Neural progenitor cell (in vitro differentiated cells): ENCODE measurements around the gene MBD4. TPM values are rescaled to one million over a fixed set of nuclear protein-coding genes. Genes with fewer than 3 reads are reported as not detected.

Experiments
- DNase-seq: peaks from one replicate; pipeline ENCODE4 v3.0.0-alpha.2; 2016; ENCODE audit warnings: low spot score
- H2AFZ ChIP-seq: fragments of 200-600 bp; sonication (generic); replicated peaks from 2 replicates; pipeline ENCODE4 v1.6.1; 2016; ENCODE audit warnings: antibody characterized with exemption
- H3F3A ChIP-seq: fragments of 200-600 bp; sonication (generic); 2 replicates; pipeline ENCODE4 v1.6.1; 2016; ENCODE audit warnings: antibody characterized with exemption, low read depth
- H3K27ac ChIP-seq: fragments of 200-600 bp; sonication (generic); 2 replicates; pipeline ENCODE4 v1.5.1; 2016; ENCODE audit warnings: mild to moderate bottlenecking
- H3K27me3 ChIP-seq: fragments of 200-600 bp; sonication (generic); 2 replicates; pipeline ENCODE4 v1.6.1; 2016; ENCODE audit warnings: mild to moderate bottlenecking, moderate library complexity
- H3K36me3 ChIP-seq: fragments of 200-600 bp; sonication (generic); 2 replicates; pipeline ENCODE4 v1.5.1; 2016
- H3K4me1 ChIP-seq: fragments of 200-600 bp; sonication (generic); 2 replicates; pipeline ENCODE4 v1.6.1; 2016; ENCODE audit warnings: mixed run types
- H3K4me2 ChIP-seq: fragments of 200-600 bp; sonication (generic); 2 replicates; pipeline ENCODE4 v1.6.1; 2016
- H3K4me3 ChIP-seq: fragments of 200-600 bp; sonication (generic); 2 replicates; pipeline ENCODE4 v1.5.1; 2016
- H3K79me2 ChIP-seq: fragments of 200-600 bp; sonication (generic); 2 replicates; pipeline ENCODE4 v1.6.1; 2016; ENCODE audit warnings: low read depth
- H3K9ac ChIP-seq: fragments of 200-600 bp; sonication (generic); 2 replicates; pipeline ENCODE4 v1.6.1; 2016
- H3K9me3 ChIP-seq: fragments of 200-600 bp; sonication (generic); 2 replicates; pipeline ENCODE4 v1.5.1; 2016; ENCODE audit warnings: low read depth
- H4K20me1 ChIP-seq: fragments of 200-600 bp; sonication (generic); 2 replicates; pipeline ENCODE4 v1.6.1; 2016; ENCODE audit warnings: low read depth
- H3K27ac Mint-ChIP-seq: 3 replicates; pipeline ENCODE4 v1.8.0; 2021; ENCODE audit warnings: mixed read lengths
- H3K27me3 Mint-ChIP-seq: 2 replicates; pipeline ENCODE4 v1.8.0; 2022; ENCODE audit warnings: low read depth, mild to moderate bottlenecking, inconsistent platforms, moderate library complexity, mixed read lengths; ENCODE audit not compliant: insufficient read depth
- H3K36me3 Mint-ChIP-seq: 3 replicates; pipeline ENCODE4 v1.8.0; 2021; ENCODE audit warnings: mixed read lengths
- H3K4me1 Mint-ChIP-seq: 3 replicates; pipeline ENCODE4 v1.8.0; 2021; ENCODE audit warnings: mixed read lengths
- H3K4me3 Mint-ChIP-seq: 3 replicates; pipeline ENCODE4 v1.8.0; 2021; ENCODE audit warnings: mild to moderate bottlenecking, moderate library complexity, mixed read lengths
- H3K9me3 Mint-ChIP-seq: 3 replicates; pipeline ENCODE4 v1.8.0; 2020; ENCODE audit warnings: mixed read lengths
- EZH2 ChIP-seq: fragments of 200-600 bp; sonication (generic); IDR thresholded peaks from 2 replicates; pipeline ENCODE4 v1.6.1; 2017; ENCODE audit warnings: antibody characterized with exemption, mild to moderate bottlenecking, moderate library complexity
- EZH2phosphoT487 ChIP-seq: fragments of 200-600 bp; sonication (generic); IDR thresholded peaks from 2 replicates; pipeline ENCODE4 v1.6.1; 2017; ENCODE audit warnings: antibody characterized with exemption
- total RNA-seq: library from RNA; depleted of rRNA; stranded (reverse); fragments of >200 nt; gene quantifications from 2 replicates; pipeline ENCODE4 v1.2.3, GENCODE V29; 2015; ENCODE audit warnings: low replicate concordance
- TF ChIP-seq, protein P1 (sequence below): fragments of 200-600 bp; sonication (generic); IDR thresholded peaks from 2 replicates; pipeline ENCODE4 v1.5.1; 2017; ENCODE audit warnings: antibody characterized with exemption, mild to moderate bottlenecking

MBD4 gene
- total RNA-seq, 1 donor from 2014 or later: 46.3 TPM

DNA sequence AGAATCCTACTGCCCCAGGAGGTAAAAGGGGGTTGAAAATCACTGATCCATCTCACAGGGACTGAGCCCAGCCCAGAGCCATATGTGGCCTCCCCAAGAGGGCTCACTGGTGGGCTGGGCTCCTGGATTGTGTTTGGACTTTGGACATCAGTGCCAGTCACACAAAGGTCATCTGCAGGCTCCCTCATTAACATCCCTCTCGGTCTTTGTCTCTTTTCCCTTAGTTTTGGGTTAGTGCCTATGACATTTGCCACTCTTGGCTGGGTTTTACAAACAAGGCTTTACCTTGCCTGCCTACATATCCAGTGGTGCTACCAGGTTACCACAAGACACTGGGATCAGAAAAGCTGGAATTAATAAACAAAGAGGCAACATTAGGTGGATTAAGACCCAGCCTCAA lies 28.2 kb upstream of the MBD4 start:
- Mint-ChIP-seq H3K27me3 (no peaks in the 10 kb centered on the region), H3K4me3 (no peak overlapping the region), H3K4me1 (peaks cover 17% of the 10 kb centered on the region), H3K27ac (no peak overlapping the region), H3K9me3 (no peaks in the 10 kb centered on the region), H3K36me3 (peaks cover 13% of the 10 kb centered on the region)
- no peaks in the 10 kb centered on the region for H3K36me3 ChIP-seq
- no peak overlapping the region for H3K4me3 ChIP-seq
- no peaks in the 10 kb centered on the region for H3K9me3 ChIP-seq
- no peaks in the 10 kb centered on the region for H4K20me1 ChIP-seq
- DNase-seq: no peak
- no peak for TF ChIP-seq EZH2
- TF ChIP-seq, protein P1, sequence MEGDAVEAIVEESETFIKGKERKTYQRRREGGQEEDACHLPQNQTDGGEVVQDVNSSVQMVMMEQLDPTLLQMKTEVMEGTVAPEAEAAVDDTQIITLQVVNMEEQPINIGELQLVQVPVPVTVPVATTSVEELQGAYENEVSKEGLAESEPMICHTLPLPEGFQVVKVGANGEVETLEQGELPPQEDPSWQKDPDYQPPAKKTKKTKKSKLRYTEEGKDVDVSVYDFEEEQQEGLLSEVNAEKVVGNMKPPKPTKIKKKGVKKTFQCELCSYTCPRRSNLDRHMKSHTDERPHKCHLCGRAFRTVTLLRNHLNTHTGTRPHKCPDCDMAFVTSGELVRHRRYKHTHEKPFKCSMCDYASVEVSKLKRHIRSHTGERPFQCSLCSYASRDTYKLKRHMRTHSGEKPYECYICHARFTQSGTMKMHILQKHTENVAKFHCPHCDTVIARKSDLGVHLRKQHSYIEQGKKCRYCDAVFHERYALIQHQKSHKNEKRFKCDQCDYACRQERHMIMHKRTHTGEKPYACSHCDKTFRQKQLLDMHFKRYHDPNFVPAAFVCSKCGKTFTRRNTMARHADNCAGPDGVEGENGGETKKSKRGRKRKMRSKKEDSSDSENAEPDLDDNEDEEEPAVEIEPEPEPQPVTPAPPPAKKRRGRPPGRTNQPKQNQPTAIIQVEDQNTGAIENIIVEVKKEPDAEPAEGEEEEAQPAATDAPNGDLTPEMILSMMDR: no peak
- TF ChIP-seq EZH2phosphoT487: no peak
- no peak overlapping the region for H3K27ac ChIP-seq
- peaks cover 5% of the 10 kb centered on the region for H3K4me1 ChIP-seq
- H2AFZ ChIP-seq: no peak overlapping the region
- no peaks in the 10 kb centered on the region for H3K79me2 ChIP-seq
- H3F3A ChIP-seq: no peaks in the 10 kb centered on the region
- no peaks in the 10 kb centered on the region for H3K27me3 ChIP-seq
- H3K9ac ChIP-seq: no peak overlapping the region
- peak overlapping the region; percentile 18 for H3K4me2 ChIP-seq

DNA sequence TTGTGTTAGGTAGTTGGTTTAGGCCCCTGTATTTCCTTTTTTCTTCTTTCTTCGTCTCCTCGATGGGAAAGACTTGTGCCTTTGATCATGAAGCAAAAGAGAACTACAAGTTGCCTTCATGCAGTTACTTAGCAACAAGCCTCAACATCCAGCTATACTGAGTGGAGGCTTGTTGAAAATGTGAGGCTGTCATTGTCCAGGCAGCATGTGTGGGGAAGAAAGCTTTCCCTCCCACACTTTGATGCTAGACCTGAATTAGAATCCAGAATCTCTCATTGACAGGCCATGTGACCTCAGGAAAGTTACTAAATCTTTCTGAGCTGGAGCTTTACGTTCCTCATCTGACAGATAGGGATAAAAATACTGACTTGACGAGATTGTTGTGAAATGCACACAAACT lies 24.0 kb upstream of the MBD4 start:
- Histone ChIP-seq H3K27me3 (no peaks in the 10 kb centered on the region), H3K4me3 (no peak overlapping the region), H3K27ac (no peak overlapping the region), H3K9ac (no peak overlapping the region), H3K79me2 (no peaks in the 10 kb centered on the region), H3F3A (no peaks in the 10 kb centered on the region), H3K36me3 (no peaks in the 10 kb centered on the region), H3K4me2 (no peak overlapping the region), H3K4me1 (peaks cover 5% of the 10 kb centered on the region), H4K20me1 (no peaks in the 10 kb centered on the region), H2AFZ (no peak overlapping the region), H3K9me3 (no peaks in the 10 kb centered on the region)
- Mint-ChIP-seq H3K4me1 (peaks cover 5% of the 10 kb centered on the region), H3K9me3 (no peaks in the 10 kb centered on the region), H3K4me3 (no peak overlapping the region), H3K27me3 (peaks cover 2% of the 10 kb centered on the region), H3K36me3 (peaks cover 11% of the 10 kb centered on the region), H3K27ac (no peak overlapping the region)
- TF ChIP-seq EZH2 (no peak), EZH2phosphoT487 (no peak)
- TF ChIP-seq, protein P1: no peak
- no peak for DNase-seq

DNA sequence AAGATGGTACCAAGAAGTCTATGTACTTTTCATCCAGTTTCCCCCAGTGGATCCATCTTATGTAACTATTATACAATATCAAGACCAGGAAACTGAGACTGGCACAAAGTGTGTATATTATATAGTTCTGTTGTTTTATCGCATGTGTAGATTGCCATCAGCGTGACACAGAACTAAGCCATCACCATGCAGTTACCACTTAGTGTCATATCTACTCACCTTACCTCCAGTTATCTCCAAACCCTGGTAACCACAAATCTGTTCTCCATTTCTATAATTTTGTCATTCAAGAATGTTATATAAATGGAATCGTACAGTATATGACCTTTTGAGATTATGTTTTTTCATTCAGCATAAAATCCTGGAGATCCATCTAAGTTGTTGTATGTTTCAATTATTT lies 23.3 kb upstream of the MBD4 start:
- no peaks in the 10 kb centered on the region for H4K20me1 ChIP-seq
- H3K27ac Mint-ChIP-seq: no peak overlapping the region
- no peaks in the 10 kb centered on the region for H3K36me3 ChIP-seq
- peaks cover 5% of the 10 kb centered on the region for H3K4me1 Mint-ChIP-seq
- no peak overlapping the region for H3K4me3 ChIP-seq
- H3K27me3 ChIP-seq: no peaks in the 10 kb centered on the region
- no peaks in the 10 kb centered on the region for H3K9me3 ChIP-seq
- no peak overlapping the region for H3K4me3 Mint-ChIP-seq
- no peak for DNase-seq
- H3K4me1 ChIP-seq: peaks cover 5% of the 10 kb centered on the region
- H3K27me3 Mint-ChIP-seq: peaks cover 2% of the 10 kb centered on the region
- H3K4me2 ChIP-seq: no peak overlapping the region
- no peak for TF ChIP-seq EZH2
- no peak for TF ChIP-seq EZH2phosphoT487
- TF ChIP-seq, protein P1: no peak
- H3K27ac ChIP-seq: no peak overlapping the region
- no peaks in the 10 kb centered on the region for H3K79me2 ChIP-seq
- H3F3A ChIP-seq: no peaks in the 10 kb centered on the region
- H3K36me3 Mint-ChIP-seq: peaks cover 11% of the 10 kb centered on the region
- H3K9ac ChIP-seq: no peak overlapping the region
- H2AFZ ChIP-seq: no peak overlapping the region
- H3K9me3 Mint-ChIP-seq: no peaks in the 10 kb centered on the region
